Bronchial epithelial cell (primary cell): ENCODE data around the gene TCF19. TPM values are rescaled to one million over a fixed set of nuclear protein-coding genes. Genes with fewer than 3 reads are reported as not detected.
"Not testable (repeated sequence)": the region's sequence is repeated elsewhere in the genome, so short reads cannot be mapped to it uniquely, and the experiment has no call there.

Source experiments
- DNase-seq: peaks from one replicate; pipeline ENCODE4 v3.0.0-alpha.2; 2010; ENCODE audit warnings: low read depth
- FAIRE-seq: peaks from 2 replicates; lab custom pipeline; 2011; peaks lifted over from hg19 to GRCh38; lab: Jason Lieb, UNC
- H3K27me3 ChIP-seq: 2 replicates; pipeline ENCODE4 v1.5.1; 2011; ENCODE audit warnings: low read length; ENCODE audit not compliant: control insufficient read depth, insufficient read depth
- H3K36me3 ChIP-seq: 2 replicates; pipeline ENCODE4 v1.5.1; 2011; ENCODE audit warnings: low read length; ENCODE audit not compliant: control insufficient read depth, insufficient read depth
- H3K4me3 ChIP-seq: 2 replicates; pipeline ENCODE4 v1.5.1; 2011; ENCODE audit warnings: mild to moderate bottlenecking, low read depth, low read length, control low read depth
- CTCF ChIP-seq: IDR thresholded peaks from 2 replicates; pipeline ENCODE4 v1.5.1; 2011; ENCODE audit warnings: mild to moderate bottlenecking, moderate library complexity, low read length, control low read depth, inconsistent platforms; ENCODE audit not compliant: insufficient read depth, severe bottlenecking
- total RNA-seq: library from RNA; depleted of rRNA; stranded (reverse); fragments of >200 nt; gene quantifications from 2 replicates; pipeline ENCODE4 v1.2.1, GENCODE V29; 2014

TCF19 gene
- total RNA-seq, 1 donor from 2014 or later = 1.1 TPM

GRCh38 chr6:31178143-31179041 is 20.0 kb downstream of the TCF19 start:
- DNase-seq = peak; percentile 33
- no peak overlapping the region for H3K4me3 ChIP-seq
- TF ChIP-seq CTCF = no peak
- no peak for FAIRE-seq
- H3K27me3 ChIP-seq = no peaks in the 10 kb centered on the region
- H3K36me3 ChIP-seq = peaks cover 5% of the 10 kb centered on the region

GRCh38 chr6:31179042-31179386 is 20.6 kb downstream of the TCF19 start:
- Histone ChIP-seq H3K36me3 (peaks cover 5% of the 10 kb centered on the region), H3K4me3 (no peak overlapping the region), H3K27me3 (no peaks in the 10 kb centered on the region)
- FAIRE-seq (no peak), DNase-seq (no peak)
- no peak for TF ChIP-seq CTCF

GRCh38 chr6:31179896-31180295 is 21.5 kb downstream of the TCF19 start:
- no peaks in the 10 kb centered on the region for H3K27me3 ChIP-seq
- H3K36me3 ChIP-seq = peaks cover 5% of the 10 kb centered on the region
- DNase-seq (no peak), FAIRE-seq (no peak)
- H3K4me3 ChIP-seq = no peak overlapping the region
- TF ChIP-seq CTCF = no peak

GRCh38 chr6:31180500-31180899 is 22.1 kb downstream of the TCF19 start:
- DNase-seq = no peak
- TF ChIP-seq CTCF = no peak
- Histone ChIP-seq H3K36me3 (peaks cover 5% of the 10 kb centered on the region), H3K27me3 (no peaks in the 10 kb centered on the region), H3K4me3 (peak overlapping the region; percentile 22)
- no peak for FAIRE-seq

DNA sequence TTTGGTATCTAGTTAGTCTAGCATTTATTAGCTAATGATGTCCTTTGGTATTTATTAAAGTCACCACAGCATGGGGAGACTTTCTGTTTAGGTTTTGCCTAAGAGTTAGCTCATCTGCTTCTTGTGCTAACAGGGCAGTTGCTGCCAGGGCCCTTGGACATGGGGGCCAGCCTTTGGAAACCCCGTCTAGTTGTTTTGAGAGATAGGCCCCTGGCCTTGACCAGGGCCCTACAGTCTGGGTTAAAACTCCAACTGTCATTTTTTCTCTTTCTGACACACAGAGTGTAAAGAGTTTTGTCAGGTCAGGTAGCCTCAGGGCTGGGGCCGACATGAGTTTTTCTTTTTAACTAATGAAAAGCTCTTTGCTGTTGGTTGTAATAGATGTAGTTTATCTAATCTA is 24.9 kb downstream of the TCF19 start:
- not testable (repeated sequence) for FAIRE-seq, H3K27me3 ChIP-seq, H3K4me3 ChIP-seq, H3K36me3 ChIP-seq, DNase-seq

- H3K36me3 ChIP-seq, FAIRE-seq, H3K4me3 ChIP-seq, DNase-seq, H3K27me3 ChIP-seq: not testable (repeated sequence)
Measured at GRCh38 chr6:31183859-31184258, 25.5 kb downstream of the TCF19 start.

DNA sequence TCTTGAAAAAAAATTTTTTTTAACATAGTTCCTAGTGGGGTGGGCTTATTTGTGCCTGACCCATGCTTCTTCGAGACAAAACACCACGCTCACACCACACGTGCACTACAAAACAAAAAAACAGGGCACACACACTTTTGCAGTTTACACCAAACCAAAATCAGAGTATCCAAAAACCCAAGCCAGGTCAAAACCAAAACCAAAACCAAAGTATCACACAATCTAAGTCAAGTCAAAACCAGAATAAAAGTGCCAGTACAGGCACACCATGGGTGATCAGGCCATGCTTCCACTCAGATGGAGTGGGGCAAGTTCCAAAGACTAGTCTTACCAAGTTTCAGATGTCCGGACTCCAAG is 27.3 kb downstream of the TCF19 start:
- not testable (repeated sequence) for FAIRE-seq, H3K36me3 ChIP-seq, DNase-seq, H3K27me3 ChIP-seq
- H3K4me3 ChIP-seq = peak overlapping the region; percentile 34
